HL-60/S4 treated with phorbol 12-myristate 13-acetate at 8.2 ng/mL for 4 days and 3 days (cell line): ENCODE measurements around the gene SYPL1.

ENCODE experiments used
- in situ Hi-C: fragments of 300-500 bp; cut with MboI; formaldehyde crosslinking; loops from 2 replicates; pipeline ENCODE4 v1.15.0; 2022; ENCODE audit warnings: low sequenced_read_pairs

Gene SYPL1

DNA sequence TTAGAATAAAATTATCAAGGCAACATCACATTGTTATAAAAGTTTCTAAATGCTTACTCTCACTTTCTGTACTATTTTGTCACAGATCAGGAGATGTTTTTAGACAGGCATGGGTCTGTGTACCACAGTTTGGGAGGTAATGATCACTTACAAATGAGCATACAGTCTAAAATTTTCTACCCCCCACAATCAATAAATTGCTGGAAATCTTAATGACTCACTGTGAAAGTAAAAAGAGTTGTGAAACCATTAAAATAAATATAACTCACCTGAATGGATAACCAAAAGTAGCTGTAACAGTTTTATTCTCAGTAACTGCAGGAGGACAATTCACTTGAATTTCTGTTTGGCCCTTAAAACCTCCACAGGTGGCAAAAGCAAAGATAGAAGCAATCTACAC, 13.2 kb downstream of the SYPL1 start:
- in situ Hi-C loops: no loop called here

DNA sequence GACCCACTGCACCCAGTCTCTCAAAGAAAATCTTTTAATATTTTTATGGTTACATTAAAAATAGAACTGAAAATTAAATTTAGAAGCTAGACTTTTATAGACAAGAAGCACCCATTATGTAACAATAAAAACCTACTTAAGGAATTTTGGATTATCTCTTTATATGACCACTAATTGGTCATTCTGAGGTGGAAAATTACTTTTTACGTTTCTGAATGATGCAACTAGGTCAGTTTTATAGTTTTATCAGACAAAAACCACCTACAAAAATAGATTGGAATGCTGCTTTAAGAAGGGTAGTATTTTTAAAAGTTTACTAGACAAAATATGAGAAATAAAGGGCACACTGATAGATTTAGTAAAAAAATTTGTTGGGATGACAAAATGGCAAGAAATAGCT, 16.5 kb downstream of the SYPL1 start:
- in situ Hi-C loops: no loop called here

DNA sequence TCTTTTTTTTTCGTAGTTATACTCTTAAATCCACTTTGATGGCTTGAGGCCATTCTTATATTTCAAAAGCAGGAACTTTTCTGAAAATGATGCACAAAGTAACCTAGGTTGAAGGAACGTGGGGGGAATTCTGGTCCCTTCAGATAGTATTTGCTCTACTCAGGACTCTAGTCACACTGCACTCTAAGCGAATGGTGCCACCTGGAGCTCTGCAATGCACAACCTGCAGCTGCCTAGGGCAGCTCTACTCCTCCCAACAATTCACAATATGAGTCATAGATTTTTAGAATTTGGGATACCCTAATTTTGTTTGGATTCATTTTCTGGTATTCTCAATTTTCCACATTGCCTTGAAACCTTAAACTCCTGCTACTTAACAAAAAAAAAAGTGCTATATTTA, 17.3 kb downstream of the SYPL1 start:
- in situ Hi-C loops: no loop called here

DNA sequence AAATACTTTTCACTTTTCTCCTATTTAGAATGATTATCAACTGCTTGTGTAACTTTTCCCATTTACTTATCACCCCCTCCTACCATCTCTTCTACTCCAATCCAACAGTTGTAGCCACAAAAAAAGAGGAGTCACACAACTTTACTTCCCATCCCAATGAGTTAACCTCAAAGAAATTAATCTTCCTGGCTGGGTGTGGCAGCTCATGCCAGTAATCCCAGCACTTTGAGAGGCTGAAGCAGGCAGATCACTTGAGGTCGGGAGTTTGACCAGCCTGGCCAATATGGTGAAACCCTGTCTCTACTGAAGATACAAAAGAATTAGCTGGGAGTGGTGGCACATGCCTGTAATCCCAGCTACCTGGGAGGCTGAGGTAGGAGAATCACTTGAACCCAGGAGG, 19.9 kb downstream of the SYPL1 start:
- in situ Hi-C loops: no loop called here

DNA sequence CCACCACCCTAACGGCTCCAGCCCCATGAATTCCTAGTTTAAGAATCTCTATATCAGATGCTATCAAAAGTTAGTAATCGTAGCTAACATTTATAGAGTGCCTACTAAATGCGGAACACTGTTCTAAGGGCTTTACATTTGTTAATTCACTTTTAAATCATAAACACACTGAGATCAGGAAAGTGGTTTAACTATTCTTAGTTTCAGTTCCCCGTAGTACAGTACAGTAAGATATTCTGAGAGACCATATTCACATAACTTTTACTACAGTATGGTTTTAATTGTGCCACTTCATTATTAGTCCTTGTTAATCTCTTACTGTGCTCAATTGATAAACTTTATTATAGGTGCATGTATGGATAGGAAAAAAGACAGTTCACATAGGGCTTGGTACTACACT, 22.5 kb downstream of the SYPL1 start:
- in situ Hi-C loops: no loop called here

DNA sequence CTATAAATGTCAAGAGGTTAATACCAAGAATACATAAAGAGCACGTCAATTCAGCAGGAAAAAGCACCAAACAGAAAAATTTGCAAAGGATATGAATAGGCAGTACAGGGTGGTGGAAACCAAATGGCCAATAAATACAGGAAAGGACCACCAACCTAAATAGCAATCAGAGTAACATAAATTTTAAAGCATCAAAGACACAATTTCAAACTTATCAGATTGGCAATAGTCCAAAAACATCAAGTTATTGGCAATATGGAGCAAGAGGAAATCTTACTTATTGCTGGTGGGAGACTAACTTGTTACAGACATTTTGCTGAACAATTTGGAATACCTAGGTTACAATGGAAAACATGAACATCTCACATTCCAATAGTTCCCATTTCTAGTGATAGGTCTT, 24.1 kb downstream of the SYPL1 start:
- in situ Hi-C loops: no loop called here

DNA sequence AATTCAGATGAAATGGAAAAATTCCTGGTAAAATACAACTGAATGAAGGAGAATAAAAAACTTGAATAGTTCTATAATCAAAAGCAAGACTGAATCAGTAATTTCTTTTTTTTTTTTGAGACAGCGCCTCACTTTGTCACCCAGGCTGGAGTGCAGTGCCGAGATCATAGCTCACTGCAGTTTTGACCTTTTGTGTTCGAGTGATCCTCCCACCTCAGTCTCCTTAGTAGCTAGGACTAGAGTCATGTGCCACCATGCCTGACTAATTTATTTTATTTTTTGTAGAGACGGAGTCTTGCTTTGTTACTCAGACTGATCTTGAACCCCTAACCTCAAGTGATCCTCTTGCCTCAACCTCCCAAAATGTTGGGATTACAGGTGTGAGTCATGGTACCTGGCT, 26.1 kb downstream of the SYPL1 start:
- in situ Hi-C loops: no loop called here

DNA sequence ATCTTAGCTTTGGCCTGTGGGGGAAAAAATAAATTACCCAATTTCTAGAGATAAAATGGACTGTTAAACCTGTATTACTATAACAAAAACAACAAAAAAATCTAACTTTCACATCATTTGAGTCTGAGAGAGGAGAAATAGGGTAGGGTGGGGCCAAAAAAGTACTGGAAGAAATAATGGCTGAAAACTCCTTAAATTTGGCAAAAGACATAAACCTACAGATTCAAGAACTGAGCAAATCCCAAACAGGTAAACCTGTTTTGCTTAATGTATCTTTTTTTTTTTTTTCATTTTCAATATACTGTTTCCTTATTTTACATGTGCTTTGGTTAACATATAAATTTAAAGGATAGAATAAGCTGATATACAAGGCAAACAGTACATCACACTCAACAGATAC, 27.1 kb downstream of the SYPL1 start:
- in situ Hi-C loops: no loop called here

DNA sequence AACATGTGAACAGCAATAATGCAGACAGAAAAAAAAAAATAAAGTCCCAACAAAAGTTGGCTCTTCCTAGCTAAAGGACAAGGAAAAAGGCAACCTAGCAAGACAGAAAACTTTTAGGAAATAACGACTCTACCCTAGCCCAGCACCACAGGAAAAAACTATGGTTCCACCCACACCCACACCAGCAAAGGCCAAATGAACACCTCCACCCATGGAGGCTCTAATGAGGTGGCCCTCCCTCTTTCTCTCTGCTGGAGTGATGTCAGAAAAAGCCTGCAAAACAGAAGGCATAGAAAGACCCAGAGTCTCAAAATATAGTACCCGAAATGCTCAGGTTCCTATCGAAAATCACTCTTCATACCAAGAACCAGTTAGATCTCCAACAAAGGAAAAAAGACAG, 28.4 kb downstream of the SYPL1 start:
- in situ Hi-C loops: no loop called here

DNA sequence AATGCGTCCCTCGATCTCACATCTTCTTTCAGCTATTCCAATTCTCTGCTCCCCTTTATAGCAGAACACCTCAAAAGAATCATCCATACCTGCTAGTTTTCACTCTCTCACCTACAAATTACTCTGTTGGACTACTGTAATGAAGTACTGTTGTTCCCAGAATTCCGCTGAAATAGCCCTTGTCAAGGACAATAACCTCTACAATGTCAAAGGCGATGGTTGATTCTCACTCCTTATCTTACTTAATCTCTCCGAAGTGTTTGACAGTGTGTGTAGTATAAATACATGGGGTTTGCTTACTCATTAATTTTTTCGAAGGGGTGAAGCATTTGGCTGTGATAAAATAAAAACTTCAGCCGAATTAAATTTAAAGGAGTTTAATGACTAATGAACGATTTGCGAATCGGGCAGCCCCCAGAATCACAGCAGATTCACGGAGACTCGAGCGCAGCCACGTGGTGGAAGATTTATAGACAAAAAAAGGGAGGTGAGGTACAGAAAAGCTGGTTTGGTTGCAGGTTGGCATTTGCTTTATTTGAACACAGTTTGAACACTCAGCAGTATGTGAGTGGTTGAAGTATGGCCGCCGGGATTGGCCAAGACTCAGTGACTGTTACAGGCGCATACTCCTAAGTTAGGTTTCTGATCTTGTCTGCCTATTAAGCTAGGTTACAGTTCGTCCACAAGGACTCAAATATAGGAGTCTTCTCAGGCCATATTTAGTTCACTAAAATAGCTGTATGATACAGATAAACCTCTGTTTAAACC, 29.8 kb downstream of the SYPL1 start:
- in situ Hi-C loops: no loop called here

DNA sequence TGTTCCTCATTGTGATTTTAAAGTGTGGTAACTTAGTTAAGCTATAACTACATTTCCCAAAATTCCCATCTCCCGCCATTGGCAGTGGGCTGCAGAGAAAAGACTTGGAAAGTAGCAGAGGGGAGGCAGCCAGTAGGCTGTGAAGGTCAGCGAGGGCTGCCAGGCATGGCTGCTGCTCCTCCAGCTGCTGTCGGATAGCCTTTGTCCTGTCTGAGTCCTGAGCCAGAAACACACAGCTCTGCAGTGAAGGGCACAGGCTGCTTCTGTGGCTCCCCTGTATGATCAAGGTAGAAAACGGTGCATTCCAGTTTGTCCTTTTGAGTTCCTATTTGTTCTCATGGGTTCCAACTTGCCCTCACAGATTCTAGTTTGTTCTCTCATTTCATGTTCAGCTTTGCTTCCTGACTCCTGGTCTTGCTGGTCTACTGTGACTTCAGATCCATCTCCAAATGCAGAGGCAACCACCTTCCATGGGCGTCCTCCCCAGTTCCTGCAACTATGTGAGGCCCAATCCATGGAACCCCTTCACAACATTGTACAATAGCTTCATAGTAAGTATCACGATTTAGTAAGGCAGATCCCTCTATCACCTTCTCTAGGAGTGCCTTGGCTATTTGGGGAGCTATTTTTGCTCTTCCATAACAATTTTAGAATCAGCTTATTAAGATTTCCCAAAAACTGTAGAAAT, 31.7 kb downstream of the SYPL1 start:
- in situ Hi-C loops: no loop called here

DNA sequence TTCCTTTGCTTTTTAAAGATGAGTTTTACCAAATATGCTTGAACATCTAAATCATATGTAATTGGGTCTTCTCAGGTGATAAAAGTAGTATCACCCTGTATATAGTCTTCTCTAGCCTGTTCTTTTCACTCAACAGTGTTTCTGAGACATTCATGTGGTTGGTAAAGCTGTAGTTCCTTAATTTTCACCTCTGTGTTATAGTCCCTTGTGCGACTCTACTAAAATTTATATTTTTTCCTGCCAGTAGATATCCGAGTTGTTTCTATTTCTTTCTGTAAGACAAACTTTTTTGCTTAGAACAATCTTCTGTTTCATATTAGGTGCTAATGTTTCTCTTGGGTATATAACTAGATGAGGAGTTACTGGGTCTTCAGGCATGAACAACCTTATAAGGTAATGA, 35.6 kb downstream of the SYPL1 start:
- in situ Hi-C loops: no loop called here

DNA sequence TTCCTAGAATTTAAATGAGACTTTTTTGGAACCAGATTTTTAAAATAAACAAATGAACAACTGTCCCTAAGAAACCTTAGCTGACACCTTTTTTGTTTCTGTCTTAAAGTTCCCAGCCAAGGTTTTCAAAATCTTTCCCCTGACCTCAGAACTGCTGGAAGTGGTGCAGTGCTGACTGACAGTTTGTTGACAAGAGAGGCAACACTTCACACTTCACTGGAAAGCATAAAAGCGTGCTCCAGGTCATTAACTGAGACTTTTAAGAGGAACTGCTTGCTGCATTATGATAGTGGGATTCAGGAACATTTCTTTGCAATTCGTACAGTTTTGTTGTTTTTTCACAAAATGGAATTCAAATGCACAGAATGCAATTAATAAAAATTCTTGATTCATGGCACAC, 36.2 kb downstream of the SYPL1 start:
- in situ Hi-C loops: no loop called here

DNA sequence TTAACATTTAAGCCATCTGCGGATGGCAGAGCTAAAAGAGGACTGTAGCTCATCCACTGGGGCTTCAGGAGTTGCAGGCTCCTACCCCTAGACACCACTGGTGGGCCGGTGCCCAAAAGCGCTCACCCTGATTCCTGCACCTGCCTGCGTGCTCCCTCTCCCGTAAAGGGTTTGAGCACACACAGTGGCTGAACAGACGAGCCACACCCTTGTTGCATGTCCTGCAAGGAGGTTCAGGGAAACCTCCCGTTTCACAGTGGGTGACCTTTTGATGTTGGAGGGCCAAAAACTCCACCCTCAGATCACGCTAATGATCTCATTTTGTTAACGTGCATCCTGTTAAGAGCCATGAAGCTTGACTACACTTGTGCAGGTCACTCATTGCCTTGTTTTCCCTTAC, 37.9 kb downstream of the SYPL1 start:
- in situ Hi-C loops: no loop called here

DNA sequence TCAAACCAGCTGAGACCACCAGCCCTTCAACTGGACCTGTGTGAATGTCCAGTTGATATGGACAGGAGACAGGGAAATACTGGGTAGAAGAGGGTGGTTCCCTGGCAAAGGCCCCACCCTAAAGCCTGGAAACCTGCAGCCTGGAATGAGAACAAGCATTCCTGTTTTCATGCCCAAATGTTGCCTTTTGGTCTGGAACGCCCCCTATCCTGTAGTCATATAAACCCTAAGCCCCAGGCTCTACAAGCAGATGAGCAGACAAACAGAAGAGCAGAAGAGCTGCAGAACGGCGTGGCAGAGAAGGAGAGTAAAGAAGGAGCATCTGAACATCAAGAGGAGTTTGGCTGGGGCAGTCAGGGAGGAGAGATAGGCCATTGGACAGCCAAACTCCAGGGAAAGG, 38.4 kb downstream of the SYPL1 start:
- in situ Hi-C loops: no loop called here

DNA sequence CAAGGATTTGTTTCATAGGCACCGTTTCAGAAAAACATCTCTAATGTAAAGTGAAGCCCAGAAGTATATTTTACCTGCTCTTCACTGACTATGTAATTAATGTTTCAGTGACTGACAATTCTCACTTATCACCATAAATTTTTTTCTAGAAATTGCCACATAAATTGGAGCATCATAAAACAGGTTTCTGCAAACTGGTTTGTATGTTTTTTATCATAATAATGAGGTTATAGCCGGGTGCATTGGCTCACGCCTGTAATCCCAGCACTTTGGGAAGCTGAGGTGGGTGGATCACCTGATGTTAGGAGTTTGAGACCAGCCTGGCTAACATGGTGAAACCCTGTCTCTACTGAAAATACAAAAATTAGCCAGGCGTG, 39.4 kb downstream of the SYPL1 start:
- in situ Hi-C loops: no loop called here

DNA sequence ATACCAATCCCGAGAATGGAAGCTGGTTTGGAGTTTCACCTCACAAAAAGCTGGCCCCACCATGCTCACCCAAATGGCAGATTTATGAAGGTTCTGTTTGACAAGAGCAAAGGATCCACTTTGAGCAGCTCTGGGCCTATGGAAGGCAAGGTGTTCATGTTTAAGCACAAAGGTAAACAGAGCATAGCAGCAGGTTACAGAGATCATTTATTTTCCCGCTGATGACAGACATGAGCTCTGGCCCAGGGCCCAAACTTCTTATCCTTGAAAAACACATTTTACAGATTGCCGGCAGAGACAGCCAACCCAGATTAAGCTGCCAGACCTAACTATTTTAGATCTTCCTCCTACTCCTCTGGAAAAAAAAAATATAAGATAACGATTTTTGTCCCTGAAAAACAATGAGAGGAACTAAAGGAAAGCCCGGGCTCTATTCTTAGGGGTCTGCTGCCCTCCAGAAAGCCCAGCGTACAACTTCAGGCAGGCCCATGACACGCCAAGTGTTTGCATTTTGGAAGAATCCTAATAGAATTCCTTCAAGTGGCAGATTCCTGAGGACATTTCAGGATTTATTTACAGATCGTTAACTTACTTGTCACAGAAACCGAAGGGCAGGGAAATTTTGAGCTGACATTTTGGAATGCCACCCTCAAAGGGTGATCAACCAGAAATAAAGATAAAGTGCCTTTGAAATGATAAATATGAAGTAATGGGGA, 40.0 kb downstream of the SYPL1 start:
- in situ Hi-C loops: no loop called here

DNA sequence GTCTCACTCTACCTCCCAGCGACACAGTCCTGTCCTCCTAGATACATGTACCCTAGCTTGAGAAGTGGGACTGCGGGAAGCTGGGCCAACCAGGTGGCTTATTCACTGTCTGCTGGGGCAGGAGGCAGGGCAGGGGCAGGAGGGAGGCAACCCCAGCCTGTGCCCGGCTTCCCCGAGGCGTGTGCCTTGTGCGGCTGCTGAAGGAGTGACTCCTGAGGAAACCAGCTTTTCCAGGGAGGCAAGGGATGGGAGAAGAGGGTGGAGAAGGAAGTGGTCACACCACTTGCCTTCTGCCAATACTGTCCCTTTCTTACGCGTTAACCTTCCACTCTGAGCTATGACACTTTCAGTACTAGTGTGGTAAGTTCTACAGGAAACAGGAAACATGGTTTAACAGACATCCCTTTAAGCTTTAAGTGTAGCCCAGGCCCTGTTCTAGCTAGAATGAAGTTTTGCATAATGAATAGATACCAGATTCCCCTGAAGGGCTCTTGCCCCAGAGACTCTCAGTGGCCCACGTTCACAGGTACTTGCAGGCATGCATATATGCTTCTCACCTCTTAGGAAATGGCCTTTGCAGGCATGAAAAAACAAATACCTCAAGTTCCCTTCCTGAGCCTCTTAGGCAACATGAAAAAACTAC, 40.6 kb downstream of the SYPL1 start:
- in situ Hi-C loops: no loop called here

DNA sequence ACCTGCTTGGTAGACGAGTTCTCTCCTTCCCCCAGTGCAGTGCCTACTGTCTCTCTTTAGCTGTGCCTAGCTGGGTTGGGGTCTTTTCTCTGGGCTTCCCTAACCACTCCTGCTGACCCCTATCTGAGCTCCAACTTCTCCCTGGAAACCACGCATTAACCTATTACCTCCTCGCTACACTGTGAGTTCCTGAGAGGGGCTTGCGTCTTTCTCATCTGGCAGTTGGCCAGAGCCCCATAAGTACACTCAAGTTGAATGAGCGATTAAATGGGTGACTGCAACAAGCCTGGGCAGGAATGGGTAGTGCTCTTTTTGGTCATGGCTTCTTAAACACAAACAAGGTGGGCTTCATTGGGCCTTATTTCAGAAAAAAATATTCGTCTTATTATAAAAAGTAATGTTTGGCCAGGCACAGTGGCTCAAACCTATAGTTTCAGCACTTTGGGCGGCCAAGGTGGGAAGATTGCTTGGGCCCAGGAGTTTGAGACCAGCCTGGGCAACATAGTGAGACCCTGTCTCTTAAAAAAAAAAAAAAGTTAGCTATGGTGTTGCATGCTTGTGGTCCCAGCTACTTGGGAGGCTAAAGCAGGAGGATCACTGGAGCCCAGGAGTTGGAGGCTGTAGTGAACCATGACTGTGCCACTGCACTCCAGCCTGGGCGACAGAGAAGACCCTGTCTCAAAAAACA, 41.4 kb downstream of the SYPL1 start:
- in situ Hi-C loops: no loop called here

DNA sequence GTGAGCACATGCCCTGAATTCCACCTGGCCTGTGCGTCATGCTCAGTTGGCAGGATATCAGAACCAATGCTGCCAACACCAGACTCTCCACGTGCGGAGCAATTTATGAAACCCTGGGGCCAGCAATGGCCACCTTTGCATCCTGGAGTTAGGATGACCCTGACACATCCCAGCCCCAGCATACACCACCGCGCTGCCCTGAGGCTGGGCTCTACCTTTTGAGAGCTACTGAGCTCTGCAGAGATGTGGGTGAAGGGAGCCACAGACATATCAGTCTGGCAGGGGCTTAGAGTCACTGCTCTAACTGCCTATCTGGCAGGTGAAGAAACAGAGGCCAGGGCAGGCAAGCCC, 41.9 kb downstream of the SYPL1 start:
- in situ Hi-C loops: no loop called here

DNA sequence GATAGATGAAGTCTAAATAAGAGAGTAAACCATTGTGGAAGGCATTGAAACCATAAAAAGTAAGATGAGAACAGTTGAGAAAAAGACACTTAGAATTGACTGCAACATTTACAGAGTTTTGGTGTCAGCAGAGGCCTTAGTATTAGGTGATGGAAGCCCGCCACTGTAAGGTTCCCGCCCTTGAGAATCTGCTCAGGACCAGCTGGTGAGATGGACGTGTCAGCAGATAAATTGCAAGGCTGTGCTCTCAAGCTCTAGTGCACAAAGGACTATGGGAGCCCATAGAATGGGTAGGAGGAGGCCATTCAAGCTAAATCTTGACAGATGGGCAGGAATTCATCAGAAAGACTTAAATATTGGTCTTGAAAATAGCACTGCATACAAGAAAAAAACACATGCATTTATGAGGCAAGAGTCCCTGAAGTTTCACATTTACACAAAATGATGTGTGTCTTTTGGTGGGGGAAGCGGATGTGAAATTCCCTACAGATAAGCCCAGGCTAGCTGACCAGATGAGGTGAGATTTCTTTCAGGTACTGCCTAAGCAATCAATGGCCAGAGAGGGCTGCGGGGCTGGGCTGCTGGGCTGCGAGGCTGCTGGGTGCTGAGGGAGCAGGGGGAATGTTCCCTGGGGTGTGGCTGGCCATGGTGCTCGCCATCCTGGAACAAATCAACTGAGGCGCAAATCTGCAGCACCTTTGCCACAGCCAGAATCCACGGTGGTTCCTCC, 42.5 kb downstream of the SYPL1 start:
- in situ Hi-C loops: no loop called here
